Measurements from ENCODE around the gene PGBD5.

Gene PGBD5

DNA sequence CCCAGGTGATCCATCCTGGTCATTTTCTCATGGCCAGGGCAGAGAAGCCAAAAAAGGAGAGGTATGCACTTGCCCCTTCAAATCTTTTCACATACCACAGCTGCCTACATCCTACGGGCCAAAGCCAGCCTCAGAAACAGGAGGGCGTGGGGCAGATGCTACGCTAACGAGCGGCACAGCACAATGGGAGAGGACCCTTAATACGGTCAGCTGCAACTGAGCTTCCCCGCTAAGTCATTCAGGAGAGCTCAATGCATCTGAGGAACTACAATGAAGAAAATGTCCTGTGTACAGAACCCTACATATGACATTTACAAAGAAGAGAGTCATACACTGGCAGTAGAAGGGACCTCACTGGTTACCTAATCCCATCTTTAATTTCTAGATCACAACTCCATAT, 78.2 kb downstream of the PGBD5 start:
- no peak for DNase-seq (ENCODE audit: low spot score)

DNA sequence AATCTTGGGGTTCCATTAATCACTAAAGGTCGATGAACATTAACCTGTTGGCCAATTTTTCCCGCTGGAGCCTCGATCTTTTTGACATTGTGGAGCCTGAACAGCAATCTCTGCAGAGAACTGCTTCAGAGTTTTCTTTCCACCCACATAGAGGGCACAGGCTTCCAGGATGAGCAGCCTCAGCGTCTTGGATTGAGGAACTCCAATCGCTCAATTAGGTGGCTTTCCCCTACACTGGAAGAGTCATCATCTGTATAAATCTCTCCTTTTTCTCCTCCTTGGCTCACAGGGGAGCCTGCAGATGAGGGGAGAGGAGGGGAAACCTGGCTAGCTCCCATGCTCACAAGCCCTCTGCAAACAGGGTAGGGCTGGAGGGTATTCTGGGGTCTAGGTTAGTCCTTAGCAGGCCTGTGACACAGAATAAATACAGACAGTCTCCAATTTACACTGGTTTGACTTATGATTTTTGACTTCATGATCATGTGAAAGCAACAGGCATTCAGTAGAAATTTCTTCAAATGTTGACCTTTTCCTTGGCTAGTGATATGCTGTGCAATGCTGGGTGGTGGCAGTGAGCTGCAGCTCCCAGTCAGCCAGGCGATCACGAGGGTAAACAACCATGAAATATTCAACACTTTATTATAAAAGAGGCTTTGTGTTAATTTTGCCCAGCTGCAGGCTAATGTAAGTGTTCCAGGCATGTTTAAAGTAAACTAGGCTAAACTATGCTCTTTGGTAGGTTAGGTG, 80.8 kb downstream of the PGBD5 start:
- DNase-seq (ENCODE audit: low spot score) = no peak

DNA sequence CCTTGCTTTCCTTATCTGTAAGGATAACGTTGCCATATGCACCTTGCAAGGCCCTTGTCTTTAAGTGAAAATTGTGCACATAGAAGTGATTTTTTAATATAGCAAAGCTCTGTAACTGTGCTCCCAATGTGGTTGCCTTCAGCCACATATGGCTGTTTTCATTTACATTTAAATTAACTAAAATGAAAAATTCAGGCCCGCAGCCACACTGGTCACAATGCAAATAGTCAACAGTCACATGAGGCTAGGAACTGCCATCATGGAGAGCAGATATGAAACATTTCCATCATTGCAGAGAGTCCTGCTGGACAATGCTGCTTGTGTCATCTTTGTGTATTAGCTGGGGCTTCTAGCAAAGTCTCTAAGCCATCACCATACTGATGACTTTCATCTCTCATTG, 83.4 kb downstream of the PGBD5 start:
- DNase-seq (ENCODE audit: low spot score) = no peak

DNA sequence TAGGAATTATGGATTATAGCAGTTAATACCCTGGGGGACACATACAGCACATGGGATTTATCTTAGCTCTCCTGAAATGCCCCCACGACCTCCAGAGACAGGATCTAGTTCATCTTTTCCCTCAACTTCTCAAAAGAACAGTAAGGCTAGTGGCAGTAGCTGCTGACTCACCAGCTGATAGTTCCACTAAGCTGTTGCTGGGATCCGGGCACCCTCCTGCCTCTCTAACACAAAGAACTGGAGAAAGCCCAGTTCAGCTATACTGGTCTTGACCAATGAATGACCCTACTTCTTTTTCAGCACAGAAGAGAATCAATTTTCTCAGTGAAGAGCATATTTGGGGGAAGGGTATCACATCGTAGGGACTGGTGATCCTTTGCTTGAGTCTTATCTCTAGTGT, 84.1 kb downstream of the PGBD5 start:
- no peak for DNase-seq (ENCODE audit: low spot score)

DNA sequence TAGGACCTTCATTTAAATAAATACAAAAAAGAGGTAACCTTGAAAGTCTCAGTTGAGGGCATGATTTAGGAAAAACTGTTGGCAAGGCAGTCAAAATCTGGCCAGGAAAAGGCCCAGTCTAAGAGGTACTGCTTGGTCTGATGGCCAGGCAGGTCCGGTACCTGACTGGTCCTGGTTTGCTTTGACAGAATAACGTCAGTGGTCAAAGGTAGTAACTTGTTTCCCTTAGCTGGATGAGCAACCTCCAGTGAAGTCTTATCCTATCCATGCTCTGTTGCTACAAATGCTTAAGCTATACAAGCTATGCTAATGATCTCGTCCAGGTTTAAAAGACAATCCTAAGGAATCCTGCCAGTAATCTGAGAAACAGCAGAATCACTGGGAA, 85.0 kb downstream of the PGBD5 start:
- no peak for DNase-seq (ENCODE audit: low spot score)

DNA sequence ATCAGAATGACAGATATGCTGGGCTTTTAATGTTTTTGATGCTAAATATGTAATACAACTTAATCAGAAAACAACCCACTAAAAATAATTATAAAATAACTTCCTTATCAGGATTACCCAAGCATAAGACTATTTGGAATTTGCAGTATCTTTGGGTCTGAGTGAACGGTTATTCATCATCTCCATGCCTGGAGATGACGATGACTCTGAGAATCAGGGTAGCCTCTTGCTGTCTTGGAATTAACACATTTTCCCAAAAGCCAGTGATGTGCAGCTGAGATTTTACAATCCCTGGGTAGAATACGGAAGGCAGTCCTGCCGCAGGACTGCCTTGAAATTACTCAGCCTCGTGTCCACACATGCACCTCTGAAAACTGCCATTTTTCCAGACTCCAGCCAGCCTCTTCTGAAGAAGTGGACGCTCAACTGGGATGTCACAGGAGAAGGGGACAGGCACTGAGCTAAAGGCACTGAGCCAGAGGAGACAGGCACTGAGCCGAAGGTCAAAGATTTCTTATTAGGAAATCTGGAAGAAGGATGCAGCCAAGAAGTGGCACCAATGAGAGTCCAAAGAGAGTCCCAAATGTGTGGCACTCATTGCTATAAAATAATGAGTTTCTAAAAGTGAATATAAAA, 85.5 kb downstream of the PGBD5 start:
- DNase-seq (ENCODE audit: low spot score) = no peak

DNA sequence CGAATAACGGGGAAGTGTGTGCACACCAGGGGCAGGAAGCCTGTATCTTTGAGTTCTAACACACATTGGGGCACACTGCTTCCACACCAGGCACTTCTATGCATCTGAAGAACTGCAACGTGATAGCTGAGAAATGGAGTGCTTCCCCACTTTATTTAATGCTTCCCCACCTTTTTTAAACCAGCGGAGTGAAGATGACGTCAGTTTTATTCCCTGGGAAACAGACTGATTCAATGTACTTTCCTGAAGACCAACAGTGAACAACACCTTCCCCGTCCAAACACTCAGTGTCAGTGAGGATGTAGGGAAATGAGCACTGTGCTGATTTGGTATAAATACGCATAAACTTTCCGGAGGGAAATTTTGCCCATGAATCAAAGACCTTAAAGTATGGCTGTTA, 87.1 kb downstream of the PGBD5 start:
- no peak for DNase-seq (ENCODE audit: low spot score)

DNA sequence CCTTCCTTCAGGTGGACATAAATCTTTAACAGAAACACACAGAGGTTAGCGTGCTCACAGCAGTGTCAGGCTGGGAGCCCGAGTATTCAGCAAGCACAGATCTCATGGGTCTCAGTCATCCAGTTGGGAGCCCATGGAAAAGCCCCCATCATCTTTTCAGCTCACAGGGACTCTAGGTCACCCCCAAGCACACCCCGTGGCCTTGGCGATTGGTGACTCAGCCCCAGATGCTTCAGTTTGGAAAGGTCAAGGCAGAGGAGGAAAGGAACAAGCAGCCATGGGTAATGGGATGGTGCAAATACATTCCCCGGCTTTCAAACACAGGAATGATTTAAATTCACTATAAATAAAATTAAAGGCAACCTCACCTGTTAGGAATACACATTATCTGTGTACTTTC, 88.9 kb downstream of the PGBD5 start:
- no peak for DNase-seq (ENCODE audit: low spot score)

DNA sequence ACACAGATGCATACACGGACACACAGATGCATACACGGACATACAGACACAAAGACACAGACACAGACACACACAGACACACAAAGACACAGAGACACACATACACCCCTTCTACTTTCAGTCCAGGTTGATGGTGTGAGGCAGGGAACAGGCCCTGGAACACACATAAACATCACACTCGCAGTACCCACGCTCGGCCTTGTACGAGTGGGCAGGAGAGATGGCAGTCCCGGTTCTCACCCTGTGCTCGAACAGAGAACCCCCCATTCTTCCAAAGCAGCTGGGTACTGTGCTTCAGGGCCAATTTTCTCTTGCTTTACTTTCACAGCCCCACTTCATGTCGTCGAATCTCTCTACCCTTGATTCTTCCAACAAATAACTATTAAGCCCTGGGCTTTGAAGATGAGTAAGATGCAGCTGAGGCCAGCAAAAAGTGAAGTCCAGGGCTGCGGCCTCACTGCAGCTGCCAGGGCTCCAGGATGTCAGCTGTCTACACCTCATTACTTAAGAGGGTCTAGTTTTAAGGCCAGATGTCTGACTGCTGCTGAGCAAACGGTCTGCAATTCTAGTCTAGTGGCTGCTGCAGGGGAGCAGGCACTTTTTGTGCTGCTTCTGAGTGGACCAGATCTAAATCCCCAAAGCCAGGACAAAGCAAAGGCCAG, 90.1 kb downstream of the PGBD5 start:
- no peak for DNase-seq (ENCODE audit: low spot score)

DNA sequence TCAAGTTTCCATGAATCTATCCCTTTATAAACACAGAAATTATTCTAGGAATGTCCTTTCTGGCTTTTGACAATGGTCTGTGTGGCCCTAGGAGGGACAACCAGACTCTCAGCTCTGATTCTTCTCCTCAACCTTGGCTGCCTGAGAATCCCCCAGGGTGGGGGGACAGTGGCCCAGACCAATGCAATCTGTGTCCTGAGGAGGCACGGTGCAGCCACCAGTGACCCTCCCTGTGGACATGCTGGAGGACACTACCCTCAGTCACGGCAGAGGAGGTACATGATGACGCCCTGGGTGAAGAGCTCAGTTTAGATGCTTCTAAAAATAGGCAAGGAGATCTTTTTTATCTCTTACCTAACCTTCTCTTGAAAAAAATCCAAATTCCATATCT, 91.7 kb downstream of the PGBD5 start:
- DNase-seq (ENCODE audit: low spot score) = no peak

DNA sequence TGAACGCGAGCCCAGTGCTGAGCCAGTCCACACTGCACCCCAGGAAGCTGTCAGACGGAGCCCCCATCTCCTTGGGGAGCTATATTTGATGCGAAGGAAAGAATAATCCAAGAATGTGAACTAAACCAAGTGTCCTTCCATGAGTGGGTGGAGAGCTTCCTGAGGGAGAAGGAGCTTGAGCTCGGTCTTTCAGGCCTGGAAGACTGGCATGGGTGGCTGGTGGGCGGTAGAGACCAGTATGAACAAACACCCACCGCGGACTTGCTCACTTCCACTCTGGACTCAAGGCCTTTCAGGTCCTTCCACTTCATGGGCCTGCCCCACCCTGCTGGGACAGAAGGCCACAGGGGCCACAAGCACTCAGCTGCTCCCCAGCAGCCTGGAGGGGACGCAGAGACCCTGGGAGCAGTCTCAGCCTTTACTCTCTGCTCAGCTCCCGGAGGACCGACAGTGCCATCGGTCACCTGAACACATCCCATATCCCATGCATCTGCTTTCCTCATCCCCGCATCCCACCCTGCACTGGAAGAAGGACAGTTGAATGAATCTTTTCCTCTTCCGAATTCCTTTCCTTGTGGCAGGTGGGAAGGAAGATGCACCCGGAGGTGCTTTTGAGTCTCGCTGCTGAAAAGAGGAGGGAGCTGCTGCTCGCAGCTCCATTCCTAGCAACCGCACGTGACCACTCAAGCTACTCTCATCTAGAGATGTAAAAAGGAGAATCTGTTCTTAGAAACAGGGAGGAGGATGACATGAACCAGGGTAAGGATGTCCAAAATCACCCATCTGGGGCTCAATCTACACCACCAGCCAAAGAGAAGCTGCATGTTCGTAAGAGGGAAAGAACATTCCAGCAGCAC, 92.3 kb downstream of the PGBD5 start:
- no peak for DNase-seq (ENCODE audit: low spot score)

DNA sequence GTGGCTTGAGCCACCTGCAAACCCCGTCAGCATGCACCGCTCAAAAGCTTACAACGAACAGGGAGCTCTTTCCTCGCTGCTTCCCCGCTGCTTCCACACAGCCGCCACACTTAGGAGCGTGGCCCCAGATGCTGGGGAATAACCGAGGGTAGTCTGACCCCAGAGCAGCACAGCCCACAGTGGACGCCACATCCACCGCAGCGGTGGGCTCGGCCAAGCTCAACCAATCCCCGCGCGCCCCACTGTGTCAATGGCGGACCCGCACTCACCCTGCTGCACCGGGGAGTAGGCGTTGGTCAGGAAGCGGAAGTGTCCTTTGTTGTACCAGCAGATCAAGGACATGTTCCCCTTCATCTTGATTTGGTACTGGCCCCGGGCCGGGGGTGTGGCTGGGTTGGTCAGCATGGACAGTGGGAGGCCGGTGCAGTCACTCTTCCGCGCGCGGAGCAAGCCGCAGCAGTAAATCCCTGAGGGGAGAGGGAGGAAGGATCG, 93.5 kb downstream of the PGBD5 start:
- no peak for DNase-seq (ENCODE audit: low spot score)

DNA sequence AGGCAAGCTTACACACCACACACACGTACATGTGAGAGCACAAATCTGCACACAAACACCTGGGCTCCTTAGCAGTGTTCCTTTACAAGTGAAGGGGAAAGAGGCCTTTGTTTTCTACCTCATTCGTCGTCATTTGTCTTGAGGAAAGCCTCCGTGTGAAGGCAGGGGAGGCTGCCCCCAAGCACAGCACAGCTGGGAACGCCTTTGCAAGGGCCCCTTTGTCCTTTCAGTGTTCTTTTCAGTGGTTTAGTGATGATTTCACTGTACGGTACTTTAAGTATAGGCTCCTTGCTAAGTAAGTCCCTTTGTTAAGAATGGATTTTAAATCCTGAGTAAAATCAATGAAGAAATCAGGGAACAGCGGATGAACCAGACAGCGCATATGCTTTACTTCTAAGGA, 94.1 kb downstream of the PGBD5 start:
- no peak for DNase-seq (ENCODE audit: low spot score)

DNA sequence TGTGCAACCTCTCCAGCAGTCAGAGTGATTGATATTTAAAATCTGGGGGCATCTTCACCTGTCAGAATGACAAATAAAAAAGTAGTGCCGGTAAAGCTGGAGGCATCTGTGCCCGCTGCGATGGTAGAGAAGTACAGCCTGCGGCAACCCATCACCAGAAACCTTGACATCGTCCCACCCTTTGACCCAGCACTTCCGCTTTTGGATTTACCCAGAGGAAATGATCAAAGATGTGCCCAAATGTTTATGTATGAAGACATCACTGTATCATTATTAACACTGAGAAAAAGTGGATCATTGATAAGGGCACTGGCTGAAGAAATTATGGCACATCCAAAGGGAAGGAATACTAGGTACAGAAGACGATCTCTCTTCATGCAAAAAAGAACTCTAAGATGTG, 96.0 kb downstream of the PGBD5 start:
- no peak for DNase-seq (ENCODE audit: low spot score)

DNA sequence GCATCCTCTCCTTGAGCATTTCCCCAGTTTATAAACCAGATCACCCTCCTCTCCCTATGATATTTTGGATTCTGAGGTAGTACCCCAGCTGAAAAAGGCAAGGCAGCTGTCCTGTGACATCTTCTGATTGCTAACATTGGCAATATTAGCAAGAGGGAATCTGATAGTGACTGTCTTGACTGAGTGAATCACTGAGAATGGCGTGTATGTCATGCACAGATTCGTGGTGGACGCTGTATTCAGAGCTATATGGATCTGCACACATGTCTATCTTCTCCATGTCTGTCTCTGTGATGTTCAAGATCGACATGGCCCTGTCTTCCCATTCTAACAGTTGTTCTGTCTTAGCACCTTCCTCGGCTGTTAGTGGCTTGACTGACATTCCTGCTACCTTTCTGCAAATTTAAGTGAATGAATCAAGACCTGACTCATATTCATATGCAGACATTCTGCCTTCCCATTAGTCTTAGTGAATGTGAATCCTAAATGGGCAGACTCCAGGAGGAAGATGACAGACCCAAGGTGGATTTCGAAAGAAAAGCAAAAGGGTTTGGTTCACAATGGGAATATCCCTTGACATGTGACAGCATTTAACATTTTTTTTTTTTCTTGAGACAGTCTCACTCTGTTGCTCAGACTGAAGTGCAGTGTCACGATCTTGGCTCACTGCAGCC, 97.7 kb downstream of the PGBD5 start:
- no peak for DNase-seq (ENCODE audit: low spot score)

DNA sequence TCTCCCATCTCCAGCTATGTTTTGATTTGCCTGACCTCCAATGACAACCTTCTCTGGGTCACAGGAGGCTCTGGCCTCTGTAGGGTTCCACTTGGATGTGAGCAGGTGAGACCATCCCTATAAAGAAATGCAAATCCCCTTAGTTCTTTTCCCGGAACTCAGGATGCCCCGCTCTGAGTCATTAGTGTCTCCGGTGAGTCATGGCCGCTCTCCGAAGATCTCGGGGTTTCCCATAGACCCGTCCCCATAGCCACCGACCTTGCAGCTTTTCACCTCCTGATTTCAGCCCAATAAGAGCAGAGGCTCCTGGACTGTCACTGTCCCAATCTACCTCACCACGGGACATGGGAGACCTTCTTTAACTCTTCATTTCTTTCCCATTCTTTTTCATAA, 98.2 kb downstream of the PGBD5 start:
- DNase-seq (ENCODE audit: low spot score) = peak; percentile 11

DNA sequence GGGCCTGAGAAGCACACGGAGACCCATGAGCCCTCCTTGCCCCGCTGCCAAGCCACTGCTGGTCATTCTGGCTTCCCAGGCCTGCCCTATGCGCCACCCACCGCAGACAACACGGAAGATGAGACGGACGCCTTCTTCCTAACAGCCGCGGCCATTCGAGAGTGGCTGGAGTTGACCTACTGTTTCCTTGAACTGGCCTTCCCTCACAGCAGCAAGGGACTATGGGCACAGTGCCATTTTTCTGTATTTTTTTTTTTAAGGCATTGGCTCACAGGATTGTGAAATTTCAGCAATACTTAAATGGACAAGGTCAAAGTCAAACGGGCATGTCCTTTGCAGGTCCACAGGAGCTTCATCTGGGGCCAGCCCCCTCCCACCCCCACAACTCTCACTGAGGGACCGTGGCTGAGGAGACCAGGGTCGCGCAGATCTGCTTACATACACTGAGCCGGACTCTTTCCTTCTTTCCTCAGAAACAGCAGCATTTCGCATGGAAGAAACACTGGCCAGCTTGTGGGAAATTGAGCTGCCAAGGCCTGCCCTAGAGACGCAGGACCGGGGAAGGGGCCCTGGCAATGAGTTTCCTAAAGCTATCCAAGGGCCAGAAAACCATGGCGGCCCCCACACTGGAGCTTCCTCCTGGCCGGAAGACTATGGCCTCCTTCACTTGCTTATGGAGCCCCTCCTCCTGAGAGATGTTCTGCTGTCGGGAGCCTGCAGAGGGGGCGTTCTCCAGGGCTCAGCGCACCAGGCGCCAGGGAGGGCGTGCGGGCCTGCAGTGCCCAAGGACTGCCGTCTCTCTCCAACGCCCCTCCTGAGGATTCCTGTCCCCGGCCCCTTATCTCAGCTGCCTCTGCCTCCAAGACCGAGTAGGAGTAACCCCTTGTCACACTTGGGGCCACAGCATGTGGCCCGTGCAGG, 98.9 kb downstream of the PGBD5 start:
- DNase-seq (ENCODE audit: low spot score) = no peak

DNA sequence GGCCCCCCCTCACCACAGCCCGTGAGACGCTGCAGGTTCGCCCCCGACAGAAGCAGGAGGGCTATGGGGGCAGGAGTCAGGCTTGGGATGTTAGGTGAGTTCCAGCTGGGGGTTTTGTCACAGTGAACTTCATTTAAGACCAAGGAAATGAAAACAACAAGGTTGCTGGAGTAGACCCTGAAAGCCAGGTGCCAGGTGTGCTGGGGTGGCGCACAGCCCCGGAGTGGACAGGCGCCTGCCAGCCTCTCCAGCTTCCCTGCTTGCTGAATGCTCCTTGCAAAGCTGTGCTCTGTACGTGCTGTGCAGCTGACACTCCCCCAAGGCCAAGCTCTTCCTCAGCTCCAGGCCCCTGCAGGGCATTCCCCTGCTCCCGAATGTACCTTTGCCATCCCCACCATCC, 102.4 kb downstream of the PGBD5 start:
- no peak for DNase-seq (ENCODE audit: low spot score)

DNA sequence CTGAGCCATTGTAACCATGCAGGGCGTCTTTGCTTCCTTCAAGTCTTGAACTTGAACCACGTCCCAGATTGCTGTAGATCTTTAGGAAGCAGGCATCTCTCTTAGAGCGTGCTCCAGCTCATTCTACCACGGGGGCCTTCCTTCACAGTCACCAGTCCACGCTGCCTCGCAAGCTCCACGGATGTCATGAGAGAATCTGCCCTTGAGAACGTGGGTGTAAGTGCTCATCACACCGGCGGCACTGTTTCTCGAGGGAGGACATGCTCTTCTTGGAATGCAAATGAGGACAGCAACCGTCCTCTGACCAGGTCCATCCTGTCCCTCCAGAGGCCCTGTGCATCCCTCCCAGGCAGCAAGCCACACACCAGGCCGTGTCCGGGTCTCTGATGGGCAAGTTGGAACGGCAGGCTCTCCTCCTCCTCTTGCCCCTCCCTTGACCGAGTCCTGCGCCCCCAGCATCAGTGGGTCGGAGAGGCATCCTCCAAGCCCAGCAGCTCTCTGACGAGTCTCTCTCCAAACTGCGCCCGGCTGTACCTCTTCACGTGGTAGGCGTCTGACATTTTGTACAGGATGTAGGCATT, 103.1 kb downstream of the PGBD5 start:
- DNase-seq (ENCODE audit: low spot score) = no peak

DNA sequence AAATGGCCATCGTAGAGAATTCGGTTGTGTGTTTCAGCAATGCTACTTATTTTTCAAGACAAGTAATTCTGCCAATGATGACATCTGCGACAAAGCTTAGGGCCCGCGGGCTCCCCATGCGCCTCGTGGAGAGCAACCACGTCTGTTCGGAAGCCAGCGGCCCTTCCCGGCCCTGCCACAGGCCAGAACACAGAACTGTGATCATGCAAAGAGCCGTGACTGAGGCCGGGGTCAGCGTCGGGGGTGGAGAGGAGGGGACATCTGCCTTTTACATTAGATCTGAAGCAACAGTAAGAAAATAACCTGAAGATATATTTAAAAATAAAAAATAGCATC, 103.7 kb downstream of the PGBD5 start:
- no peak for DNase-seq (ENCODE audit: low spot score)

Measured in SW480 (cell line).